Stimulated activated effector memory CD8-positive, alpha-beta T cell treated with anti-CD3 and anti-CD28 coated beads, Interleukin-12 subunit alpha, Interleukin-12 subunit beta, amount 100 ng/mL, for 72 hours (primary cell): ENCODE data around the gene CSAD.
"Not testable (repeated sequence)": the region's sequence is repeated elsewhere in the genome, so short reads cannot be mapped to it uniquely, and the experiment has no call there.

ENCODE experiments used
- ATAC-seq: fragments of 150-1000 bp; cut with Tn5 transposase; 2 replicates; pipeline ENCODE4 v1.10.0; 2021
- DNase-seq, 2 donors: peaks; one replicate each; pipeline ENCODE4 v3.0.0; 2021 to 2022; ENCODE audit warnings: low spot score in 2 of 2
- H3K27ac Mint-ChIP-seq: one replicate; pipeline ENCODE4 v1.8.0; 2022; ENCODE audit warnings: mild to moderate bottlenecking, mixed read lengths
- H3K36me3 Mint-ChIP-seq: one replicate; pipeline ENCODE4 v1.8.0; 2022; ENCODE audit warnings: mild to moderate bottlenecking, mixed read lengths
- H3K4me1 Mint-ChIP-seq: one replicate; pipeline ENCODE4 v1.8.0; 2022; ENCODE audit warnings: mixed read lengths
- H3K4me3 Mint-ChIP-seq: one replicate; pipeline ENCODE4 v1.8.0; 2022; ENCODE audit warnings: mild to moderate bottlenecking, mixed read lengths
- H3K9me3 Mint-ChIP-seq: one replicate; pipeline ENCODE4 v1.8.0; 2022; ENCODE audit warnings: mixed read lengths

CSAD gene

GRCh38 chr12:53169644-53170043, 11.1 kb downstream of the CSAD start:
- H3K9me3 Mint-ChIP-seq = no peaks in the 10 kb centered on the region
- H3K4me3 Mint-ChIP-seq = no peak overlapping the region
- no peak for ATAC-seq
- DNase-seq = no peak
- H3K4me1 Mint-ChIP-seq = peaks cover 6% of the 10 kb centered on the region
- H3K36me3 Mint-ChIP-seq = peaks cover 5% of the 10 kb centered on the region
- H3K27ac Mint-ChIP-seq = no peak overlapping the region

GRCh38 chr12:53166837-53167236, 13.9 kb downstream of the CSAD start:
- H3K4me3 Mint-ChIP-seq = no peak overlapping the region
- ATAC-seq = no peak
- no peaks in the 10 kb centered on the region for H3K36me3 Mint-ChIP-seq
- H3K4me1 Mint-ChIP-seq = no peaks in the 10 kb centered on the region
- no peak for DNase-seq
- H3K9me3 Mint-ChIP-seq = no peaks in the 10 kb centered on the region
- no peak overlapping the region for H3K27ac Mint-ChIP-seq

GRCh38 chr12:53163008-53163407, 17.7 kb downstream of the CSAD start:
- not testable (repeated sequence) for H3K4me1 Mint-ChIP-seq, H3K4me3 Mint-ChIP-seq, ATAC-seq, H3K36me3 Mint-ChIP-seq, DNase-seq, H3K27ac Mint-ChIP-seq, H3K9me3 Mint-ChIP-seq

GRCh38 chr12:53161119-53161911, 19.4 kb downstream of the CSAD start:
- Mint-ChIP-seq H3K4me1 (peaks cover 10% of the 10 kb centered on the region), H3K27ac (no peak overlapping the region), H3K4me3 (no peak overlapping the region), H3K9me3 (no peaks in the 10 kb centered on the region), H3K36me3 (no peaks in the 10 kb centered on the region)
- DNase-seq = no peak
- no peak for ATAC-seq

- no peak overlapping the region for H3K4me3 Mint-ChIP-seq
- H3K27ac Mint-ChIP-seq = peak overlapping the region; percentile 84
- H3K9me3 Mint-ChIP-seq = no peaks in the 10 kb centered on the region
Measured at GRCh38 chr12:53160673-53161072, 20.1 kb downstream of the CSAD start.

GRCh38 chr12:53160000-53160399, 20.7 kb downstream of the CSAD start:
- ATAC-seq (no peak), DNase-seq (no peak)
- Mint-ChIP-seq H3K27ac (peak overlapping the region; percentile 84), H3K4me1 (peaks cover 10% of the 10 kb centered on the region), H3K36me3 (no peaks in the 10 kb centered on the region), H3K9me3 (no peaks in the 10 kb centered on the region), H3K4me3 (no peak overlapping the region)

More at GRCh38 chr12:53160673-53161072, 20.1 kb downstream of the CSAD start:
- no peaks in the 10 kb centered on the region for H3K36me3 Mint-ChIP-seq
- ATAC-seq = no peak
- peaks cover 10% of the 10 kb centered on the region for H3K4me1 Mint-ChIP-seq
- no peak for DNase-seq

GRCh38 chr12:53159195-53159839, 21.4 kb downstream of the CSAD start:
- H3K27ac Mint-ChIP-seq = peak overlapping the region; percentile 84
- H3K4me3 Mint-ChIP-seq = no peak overlapping the region
- H3K4me1 Mint-ChIP-seq = peaks cover 10% of the 10 kb centered on the region
- DNase-seq (peak; percentile 91 to 96), ATAC-seq (peak; percentile 97)
- no peaks in the 10 kb centered on the region for H3K36me3 Mint-ChIP-seq
- no peaks in the 10 kb centered on the region for H3K9me3 Mint-ChIP-seq

- ATAC-seq (no peak), DNase-seq (no peak)
- H3K9me3 Mint-ChIP-seq = no peaks in the 10 kb centered on the region
- H3K36me3 Mint-ChIP-seq = no peaks in the 10 kb centered on the region
- H3K27ac Mint-ChIP-seq = no peak overlapping the region
- H3K4me1 Mint-ChIP-seq = no peaks in the 10 kb centered on the region
- H3K4me3 Mint-ChIP-seq = no peak overlapping the region
Measured at GRCh38 chr12:53152390-53152789, 28.3 kb downstream of the CSAD start.

GRCh38 chr12:53151039-53151438, 29.7 kb downstream of the CSAD start:
- Mint-ChIP-seq H3K4me1 (no peaks in the 10 kb centered on the region), H3K9me3 (no peaks in the 10 kb centered on the region), H3K27ac (no peak overlapping the region), H3K36me3 (no peaks in the 10 kb centered on the region), H3K4me3 (no peak overlapping the region)
- no peak for ATAC-seq
- no peak for DNase-seq

GRCh38 chr12:53147653-53148052, 33.1 kb downstream of the CSAD start:
- Mint-ChIP-seq H3K27ac (no peak overlapping the region), H3K36me3 (no peaks in the 10 kb centered on the region), H3K4me1 (no peaks in the 10 kb centered on the region), H3K4me3 (no peak overlapping the region), H3K9me3 (no peaks in the 10 kb centered on the region)
- ATAC-seq = no peak
- DNase-seq = no peak

- no peaks in the 10 kb centered on the region for H3K36me3 Mint-ChIP-seq
- H3K4me1 Mint-ChIP-seq = no peaks in the 10 kb centered on the region
- DNase-seq (no peak), ATAC-seq (no peak)
- no peaks in the 10 kb centered on the region for H3K9me3 Mint-ChIP-seq
- no peak overlapping the region for H3K4me3 Mint-ChIP-seq
- H3K27ac Mint-ChIP-seq = no peak overlapping the region
Measured at GRCh38 chr12:53147181-53147580, 33.5 kb downstream of the CSAD start.

GRCh38 chr12:53145383-53146260, 35.1 kb downstream of the CSAD start:
- H3K9me3 Mint-ChIP-seq = no peaks in the 10 kb centered on the region
- ATAC-seq = no peak
- H3K27ac Mint-ChIP-seq = peak overlapping the region; percentile 7

GRCh38 chr12:53143355-53143754, 37.4 kb downstream of the CSAD start:
- no peak for ATAC-seq
- H3K9me3 Mint-ChIP-seq = no peaks in the 10 kb centered on the region
- H3K4me3 Mint-ChIP-seq = no peak overlapping the region
- DNase-seq = no peak
- H3K36me3 Mint-ChIP-seq = no peaks in the 10 kb centered on the region
- no peaks in the 10 kb centered on the region for H3K4me1 Mint-ChIP-seq
- H3K27ac Mint-ChIP-seq = no peak overlapping the region

More at GRCh38 chr12:53145383-53146260, 35.1 kb downstream of the CSAD start:
- H3K36me3 Mint-ChIP-seq = no peaks in the 10 kb centered on the region
- H3K4me1 Mint-ChIP-seq = no peaks in the 10 kb centered on the region
- H3K4me3 Mint-ChIP-seq = no peak overlapping the region
- no peak for DNase-seq

GRCh38 chr12:53133722-53134121, 47.0 kb downstream of the CSAD start:
- no peak overlapping the region for H3K4me3 Mint-ChIP-seq
- no peaks in the 10 kb centered on the region for H3K4me1 Mint-ChIP-seq
- no peak for DNase-seq
- no peaks in the 10 kb centered on the region for H3K36me3 Mint-ChIP-seq
- peaks cover 5% of the 10 kb centered on the region for H3K9me3 Mint-ChIP-seq
- no peak overlapping the region for H3K27ac Mint-ChIP-seq
- no peak for ATAC-seq

GRCh38 chr12:53131844-53132243, 48.9 kb downstream of the CSAD start:
- Mint-ChIP-seq H3K4me3 (no peak overlapping the region), H3K36me3 (peaks cover 4% of the 10 kb centered on the region), H3K9me3 (no peaks in the 10 kb centered on the region), H3K27ac (no peak overlapping the region), H3K4me1 (no peaks in the 10 kb centered on the region)
- DNase-seq (no peak), ATAC-seq (no peak)
